Measurements from ENCODE around the gene DNAJC17. TPM values are rescaled to one million over a fixed set of nuclear protein-coding genes. Genes with fewer than 3 reads are reported as not detected.

Gene DNAJC17
- total RNA-seq, 2 donors from 2014 or later, result 38.1 to 48.0 TPM

DNA sequence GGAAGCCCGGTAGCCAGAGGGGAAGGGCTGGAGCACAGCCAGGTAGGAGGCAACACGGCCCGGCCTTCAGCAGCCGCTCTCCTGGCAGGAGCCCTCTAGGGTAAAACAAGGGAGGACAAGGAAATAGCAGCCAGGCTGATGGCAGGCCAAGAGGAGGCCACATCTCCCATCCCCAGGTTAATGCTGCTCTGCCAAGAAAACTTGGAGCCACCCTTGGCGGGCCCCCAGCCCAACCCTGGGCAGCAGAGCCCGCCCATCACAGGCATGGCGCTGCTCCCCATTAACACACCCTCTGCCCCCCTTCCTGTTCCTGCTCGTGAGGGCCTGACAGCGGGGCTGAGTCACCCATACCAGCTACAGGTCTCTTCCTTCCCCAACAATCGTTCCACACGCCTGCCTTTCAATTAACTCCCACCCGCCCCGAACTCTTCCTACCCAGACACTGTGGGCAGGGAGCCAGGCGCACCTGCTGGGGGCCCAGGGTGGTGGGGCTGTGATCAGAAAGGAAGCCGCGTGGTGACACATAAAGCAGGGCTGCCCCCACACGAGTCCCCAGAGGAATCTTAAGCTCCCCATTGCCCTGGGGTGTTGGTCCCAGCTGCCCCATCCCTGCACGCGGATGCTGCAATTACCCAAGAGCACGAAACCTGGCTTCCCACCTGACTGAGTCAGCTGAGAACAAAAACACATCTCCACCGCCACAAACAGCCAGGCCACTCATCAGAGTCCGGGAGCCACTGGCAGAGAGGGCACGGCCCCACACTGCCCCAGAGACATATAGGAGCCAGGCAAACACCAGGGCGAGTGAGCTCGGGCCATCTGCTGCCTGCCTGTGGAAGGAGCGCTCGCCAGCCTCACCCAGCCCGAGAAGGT lies 37.8 kb downstream of the DNAJC17 start, which contains the start of gene C15orf62:
Gene C15orf62 (plus strand): TSS at position 707 of the 873 bp plus-strand sequence. CDS start 516 bp downstream, outside the sequence.
- Histone ChIP-seq H3K4me1 (peaks cover 29% of the 10 kb centered on the region), H3K36me3 (peaks cover under 1% of the 10 kb centered on the region)

DNA sequence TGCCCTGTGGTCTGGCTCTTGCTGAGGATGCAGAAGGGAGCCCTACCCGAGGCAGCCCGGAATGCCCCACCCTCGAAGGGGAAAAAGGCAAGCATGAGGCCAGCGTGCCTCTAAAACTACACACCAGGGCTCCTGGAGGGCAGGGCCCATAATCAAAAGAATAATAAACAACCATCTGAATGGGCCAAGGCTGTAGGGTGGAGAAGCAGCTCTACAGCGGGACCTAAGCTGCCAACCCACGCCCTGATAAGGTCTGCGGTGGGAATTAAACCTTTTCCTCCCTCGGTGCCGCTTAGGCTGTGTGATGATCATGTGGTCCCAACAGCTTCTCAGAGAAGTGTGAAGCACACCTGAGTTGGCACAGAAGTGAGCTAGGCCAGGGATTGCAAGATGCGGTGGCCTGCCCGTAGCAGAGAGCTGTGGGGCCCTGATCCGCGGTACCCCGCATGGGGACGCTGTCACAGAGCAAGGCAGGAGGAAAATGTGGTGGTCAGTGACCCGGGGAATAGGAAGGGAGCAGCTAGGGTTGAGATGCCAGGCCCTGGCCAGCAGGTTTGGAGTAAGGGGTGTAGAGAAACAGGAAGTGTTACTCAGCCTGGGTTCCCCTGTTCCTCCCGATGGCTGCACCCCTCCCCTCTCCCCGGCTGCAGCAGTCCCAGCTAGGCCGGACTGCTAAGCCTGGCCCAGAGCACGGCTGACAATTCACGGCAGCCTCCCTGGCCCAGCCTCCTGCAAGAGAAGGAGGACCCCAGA lies 38.6 kb downstream of the DNAJC17 start:
- intact Hi-C loops (cut with DNase I), result no loop called here
- H3K4me1 ChIP-seq, result peaks cover 29% of the 10 kb centered on the region
- no peaks in the 10 kb centered on the region for H3K9me3 ChIP-seq
- H3K4me3 ChIP-seq, result peak overlapping the region; percentile 0
- peak; percentile 78 for DNase-seq
- H3K9ac ChIP-seq (ENCODE audit: low read depth in 2 of 2, low read length in 2 of 2), result peak overlapping the region; percentile 39 to 66
- H3K27me3 ChIP-seq, result no peaks in the 10 kb centered on the region
- H3K36me3 ChIP-seq, result no peaks in the 10 kb centered on the region
- peak overlapping the region; percentile 90 for H3K27ac ChIP-seq
- TF ChIP-seq, protein P1, sequence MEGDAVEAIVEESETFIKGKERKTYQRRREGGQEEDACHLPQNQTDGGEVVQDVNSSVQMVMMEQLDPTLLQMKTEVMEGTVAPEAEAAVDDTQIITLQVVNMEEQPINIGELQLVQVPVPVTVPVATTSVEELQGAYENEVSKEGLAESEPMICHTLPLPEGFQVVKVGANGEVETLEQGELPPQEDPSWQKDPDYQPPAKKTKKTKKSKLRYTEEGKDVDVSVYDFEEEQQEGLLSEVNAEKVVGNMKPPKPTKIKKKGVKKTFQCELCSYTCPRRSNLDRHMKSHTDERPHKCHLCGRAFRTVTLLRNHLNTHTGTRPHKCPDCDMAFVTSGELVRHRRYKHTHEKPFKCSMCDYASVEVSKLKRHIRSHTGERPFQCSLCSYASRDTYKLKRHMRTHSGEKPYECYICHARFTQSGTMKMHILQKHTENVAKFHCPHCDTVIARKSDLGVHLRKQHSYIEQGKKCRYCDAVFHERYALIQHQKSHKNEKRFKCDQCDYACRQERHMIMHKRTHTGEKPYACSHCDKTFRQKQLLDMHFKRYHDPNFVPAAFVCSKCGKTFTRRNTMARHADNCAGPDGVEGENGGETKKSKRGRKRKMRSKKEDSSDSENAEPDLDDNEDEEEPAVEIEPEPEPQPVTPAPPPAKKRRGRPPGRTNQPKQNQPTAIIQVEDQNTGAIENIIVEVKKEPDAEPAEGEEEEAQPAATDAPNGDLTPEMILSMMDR (IDR thresholded peaks at IDR 0.05), result no peak

More for the DNA sequence above, 37.8 kb downstream of the DNAJC17 start, which contains the start of gene C15orf62:
- H3K27me3 ChIP-seq, result no peaks in the 10 kb centered on the region
- peak within 1 kb of the TSS; percentile 90 for H3K27ac ChIP-seq
- peak; percentile 76 for DNase-seq
- H3K9me3 ChIP-seq, result no peaks in the 10 kb centered on the region
- peak within 1 kb of the TSS; percentile 15 for H3K4me3 ChIP-seq
- TF ChIP-seq, protein P1 (IDR thresholded peaks at IDR 0.05), result no peak
- peak within 1 kb of the TSS; percentile 39 to 66 for H3K9ac ChIP-seq (ENCODE audit: low read depth in 2 of 2, low read length in 2 of 2)
- intact Hi-C loops (cut with DNase I), result no loop called here

DNA sequence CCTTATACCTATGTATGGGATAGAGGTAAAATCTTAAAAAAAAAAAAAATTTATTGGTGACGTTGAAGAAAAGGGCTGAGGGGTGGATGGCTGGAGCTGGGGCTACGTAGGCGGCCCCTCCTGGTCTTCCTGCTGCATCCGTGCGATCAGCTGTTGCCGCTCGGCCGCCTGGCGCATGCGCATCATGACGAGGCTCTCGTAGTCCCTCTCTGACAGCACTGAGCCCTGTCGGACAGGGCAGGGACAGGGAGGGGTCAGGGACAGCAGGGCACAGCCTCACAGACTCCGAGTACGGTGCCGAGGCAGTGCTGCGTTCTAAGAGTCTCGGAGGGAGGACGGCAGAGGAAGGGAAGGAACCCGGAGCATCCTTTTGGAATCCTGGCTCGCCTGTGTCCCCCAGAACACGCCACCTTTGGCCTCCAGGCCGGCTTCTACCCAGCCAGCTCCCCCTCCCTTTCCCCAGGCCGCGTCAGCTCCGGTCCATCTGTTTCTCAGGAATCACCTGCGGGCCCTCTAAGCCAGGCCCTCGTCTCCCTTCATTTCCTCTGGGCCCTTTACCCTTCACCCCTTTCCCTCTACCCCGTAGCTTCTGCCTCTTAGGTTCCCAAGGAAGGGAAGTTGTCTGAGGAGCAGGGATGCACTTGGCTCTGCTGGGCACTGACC lies 39.3 kb downstream of the DNAJC17 start:
- TF ChIP-seq, protein P1 (IDR thresholded peaks at IDR 0.05), result no peak
- intact Hi-C loops (cut with DNase I), result no loop called here
- H3K27ac ChIP-seq, result peak overlapping the region; percentile 90
- H3K4me3 ChIP-seq, result no peak overlapping the region
- peaks cover 29% of the 10 kb centered on the region for H3K4me1 ChIP-seq
- no peaks in the 10 kb centered on the region for H3K27me3 ChIP-seq
- no peak for DNase-seq
- peak overlapping the region in 1 of 2 donors; percentile 66 for H3K9ac ChIP-seq (ENCODE audit: low read depth in 2 of 2, low read length in 2 of 2)
- H3K36me3 ChIP-seq, result no peaks in the 10 kb centered on the region
- H3K9me3 ChIP-seq, result no peaks in the 10 kb centered on the region

DNA sequence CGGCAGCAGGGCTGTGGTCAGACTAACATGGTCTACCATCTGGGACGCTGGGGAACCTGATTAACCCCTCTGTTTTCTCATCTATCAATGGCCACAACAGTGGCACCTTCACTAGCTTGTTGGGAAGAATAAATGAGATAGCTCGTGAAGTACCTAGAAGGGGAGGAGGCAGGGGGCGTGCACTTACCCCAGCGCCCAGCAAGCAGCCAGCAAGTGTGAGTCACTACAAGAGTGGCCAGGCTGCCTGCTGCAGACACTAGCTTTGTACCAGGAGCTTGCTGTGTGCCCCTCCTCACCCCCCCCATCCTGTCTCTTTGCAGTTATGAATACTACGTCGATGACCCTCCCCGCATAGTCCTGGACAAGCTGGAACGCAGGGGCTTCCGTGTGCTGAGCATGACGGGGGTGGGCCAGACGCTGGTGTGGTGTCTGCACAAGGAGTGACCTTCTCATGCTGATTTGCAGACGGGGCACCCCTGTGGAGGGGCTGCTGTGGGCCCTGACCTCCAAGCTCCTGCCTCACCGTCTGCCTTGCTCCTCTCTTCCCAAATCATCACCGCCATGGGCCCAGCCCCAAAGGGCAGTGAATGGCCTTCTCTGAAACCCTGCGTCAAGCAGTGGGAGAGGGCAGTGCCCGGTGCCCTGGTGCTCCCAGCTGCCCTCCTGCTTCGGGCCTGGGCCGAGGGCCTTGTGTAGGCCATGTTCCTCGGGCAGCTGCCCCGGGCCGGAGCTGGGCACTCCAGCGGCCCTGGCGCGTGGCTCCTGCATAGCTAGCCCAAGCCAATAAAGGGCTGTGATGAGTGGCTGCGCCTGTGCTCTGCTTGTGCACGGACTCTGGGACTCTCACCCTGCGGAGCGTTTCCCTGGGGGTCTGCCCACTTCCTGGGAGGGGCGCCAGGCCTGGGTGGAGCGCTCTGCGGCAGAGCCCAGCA lies 40.1 kb downstream of the DNAJC17 start:
- intact Hi-C loops (cut with DNase I), result no loop called here
- DNase-seq, result no peak
- Histone ChIP-seq H3K9ac (ENCODE audit: low read depth in 2 of 2, low read length in 2 of 2) (peak overlapping the region in 1 of 2 donors; percentile 30), H3K27me3 (no peaks in the 10 kb centered on the region), H3K27ac (peak overlapping the region; percentile 90), H3K4me3 (no peak overlapping the region), H3K36me3 (no peaks in the 10 kb centered on the region), H3K4me1 (peaks cover 29% of the 10 kb centered on the region), H3K9me3 (no peaks in the 10 kb centered on the region)
- TF ChIP-seq, protein P1 (IDR thresholded peaks at IDR 0.05), result no peak

Measured in colonic mucosa (tissue), 4 donors.